PC-9 (cell line): ENCODE data around the gene AKAP11.

Experiments
- CTCF ChIP-seq: fragments of 200-600 bp; sonication (generic); conservative IDR thresholded peaks from 2 replicates; pipeline ENCODE4 v1.6.1; 2017; ENCODE audit warnings: mixed run types, antibody characterized with exemption, mild to moderate bottlenecking, moderate library complexity
- EZH2 ChIP-seq: fragments of 200-600 bp; sonication (generic); IDR thresholded peaks from 2 replicates; pipeline ENCODE4 v1.8.0; 2017; ENCODE audit warnings: antibody characterized with exemption, low read depth

DNA sequence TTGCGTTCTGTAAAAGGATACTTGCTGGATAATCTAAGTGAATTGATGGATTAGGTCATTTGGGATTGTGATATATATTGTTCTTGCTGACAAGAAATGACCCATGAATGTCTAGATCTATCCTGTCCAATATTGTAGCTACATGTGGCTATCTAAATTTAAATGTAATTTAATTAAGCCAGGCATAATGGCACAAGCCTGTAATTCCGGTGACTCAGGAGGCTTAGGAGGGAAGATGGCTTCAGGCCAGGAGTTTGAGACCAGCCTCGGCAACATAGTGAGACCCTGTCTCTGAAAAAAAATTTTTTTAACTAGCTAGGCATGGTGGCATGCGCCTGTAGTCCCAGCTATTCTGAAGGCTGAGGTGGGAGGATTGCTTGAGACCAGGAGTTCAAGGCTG is 39.3 kb upstream of the AKAP11 start:
- TF ChIP-seq CTCF, result no peak
- no peak for TF ChIP-seq EZH2
